ENCODE data around the gene TRIM62. TPM values are rescaled to one million over a fixed set of nuclear protein-coding genes. Genes with fewer than 3 reads are reported as not detected.
A peak's percentile ranks its signal among the peaks of the same experiment; 100 is the strongest.
"Not testable (repeated sequence)": the region's sequence is repeated elsewhere in the genome, so short reads cannot be mapped to it uniquely, and the experiment has no call there.

Gene TRIM62
- total RNA-seq, 2 experiments from 2014 or later = 2.4 to 8.4 TPM

GRCh38 chr1:33140153-33141149 lies 41.4 kb downstream of the TRIM62 start:
- POLR2A ChIA-PET = no interaction called here
- no peak for DNase-seq (ENCODE audit: low spot score)
- H3K9me2 ChIP-seq (ENCODE audit: insufficient read depth, low read length) = no peaks in the 10 kb centered on the region
- H3K27ac ChIP-seq (ENCODE audit: low read depth, low read length, poor library complexity, severe bottlenecking) = no peak overlapping the region
- no TSS peak for BruUV-seq (replicated peaks)
- no peaks in the 10 kb centered on the region for H3K36me3 ChIP-seq (ENCODE audit: insufficient read depth, low read length)
- TF ChIP-seq EZH2phosphoT487 (IDR thresholded peaks at IDR 0.05; ENCODE audit: borderline replicate concordance, low read depth, low read length) = no peak
- TF ChIP-seq, protein P1, sequence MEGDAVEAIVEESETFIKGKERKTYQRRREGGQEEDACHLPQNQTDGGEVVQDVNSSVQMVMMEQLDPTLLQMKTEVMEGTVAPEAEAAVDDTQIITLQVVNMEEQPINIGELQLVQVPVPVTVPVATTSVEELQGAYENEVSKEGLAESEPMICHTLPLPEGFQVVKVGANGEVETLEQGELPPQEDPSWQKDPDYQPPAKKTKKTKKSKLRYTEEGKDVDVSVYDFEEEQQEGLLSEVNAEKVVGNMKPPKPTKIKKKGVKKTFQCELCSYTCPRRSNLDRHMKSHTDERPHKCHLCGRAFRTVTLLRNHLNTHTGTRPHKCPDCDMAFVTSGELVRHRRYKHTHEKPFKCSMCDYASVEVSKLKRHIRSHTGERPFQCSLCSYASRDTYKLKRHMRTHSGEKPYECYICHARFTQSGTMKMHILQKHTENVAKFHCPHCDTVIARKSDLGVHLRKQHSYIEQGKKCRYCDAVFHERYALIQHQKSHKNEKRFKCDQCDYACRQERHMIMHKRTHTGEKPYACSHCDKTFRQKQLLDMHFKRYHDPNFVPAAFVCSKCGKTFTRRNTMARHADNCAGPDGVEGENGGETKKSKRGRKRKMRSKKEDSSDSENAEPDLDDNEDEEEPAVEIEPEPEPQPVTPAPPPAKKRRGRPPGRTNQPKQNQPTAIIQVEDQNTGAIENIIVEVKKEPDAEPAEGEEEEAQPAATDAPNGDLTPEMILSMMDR (conservative IDR thresholded peaks at IDR 0.05; ENCODE audit: low read length) = no peak
- H3K4me1 ChIP-seq (ENCODE audit: insufficient read depth, low read length, poor library complexity, severe bottlenecking) = no peaks in the 10 kb centered on the region
- intact Hi-C loops (cut with micrococcal nuclease; ENCODE audit: unreplicated experiment) = no loop called here
- H3K79me2 ChIP-seq (ENCODE audit: insufficient read depth, low read depth, low read length) = no peaks in the 10 kb centered on the region
- H4K20me1 ChIP-seq (ENCODE audit: insufficient read depth, low read length) = no peaks in the 10 kb centered on the region
- no peak overlapping the region for H2AFZ ChIP-seq (ENCODE audit: low read length)
- CTCF ChIA-PET (ENCODE audit: unreplicated experiment) = no interaction called here
- no peaks in the 10 kb centered on the region for H3K9me3 ChIP-seq (ENCODE audit: low read length)
- H3K4me2 ChIP-seq (ENCODE audit: low read length) = no peak overlapping the region
- H3K4me3 ChIP-seq (ENCODE audit: low read depth, low read length, poor library complexity, severe bottlenecking) = no peak overlapping the region

- Histone ChIP-seq H2AFZ (ENCODE audit: low read length) (no peak overlapping the region), H3K4me1 (ENCODE audit: insufficient read depth, low read length, poor library complexity, severe bottlenecking) (no peaks in the 10 kb centered on the region), H3K36me3 (ENCODE audit: insufficient read depth, low read length) (no peaks in the 10 kb centered on the region), H3K79me2 (ENCODE audit: insufficient read depth, low read depth, low read length) (no peaks in the 10 kb centered on the region), H3K9me2 (ENCODE audit: insufficient read depth, low read length) (no peaks in the 10 kb centered on the region), H3K4me2 (ENCODE audit: low read length) (no peak overlapping the region), H3K27ac (ENCODE audit: low read depth, low read length, poor library complexity, severe bottlenecking) (no peak overlapping the region), H4K20me1 (ENCODE audit: insufficient read depth, low read length) (no peaks in the 10 kb centered on the region), H3K4me3 (ENCODE audit: low read depth, low read length, poor library complexity, severe bottlenecking) (no peak overlapping the region), H3K9me3 (ENCODE audit: low read length) (no peaks in the 10 kb centered on the region)
- TF ChIP-seq, protein P1 (conservative IDR thresholded peaks at IDR 0.05; ENCODE audit: low read length) = peak; percentile 86
- no peak for TF ChIP-seq EZH2phosphoT487 (IDR thresholded peaks at IDR 0.05; ENCODE audit: borderline replicate concordance, low read depth, low read length)
- POLR2A ChIA-PET = interaction anchor here (1.2 kb wide), 1 partner anchor 11 kb away, joined by 3 read pairs; no protein-coding TSS in a partner anchor
- CTCF ChIA-PET (ENCODE audit: unreplicated experiment) = interaction anchor here (1.5 kb wide), 1 partner anchor 158 kb away, joined by 4 read pairs; no protein-coding TSS in a partner anchor
- no TSS peak for BruUV-seq (replicated peaks)
- intact Hi-C loops (cut with micrococcal nuclease; ENCODE audit: unreplicated experiment) = loop anchor here (1.0 kb wide), 2 partner anchors 161 to 230 kb away; no protein-coding TSS in a partner anchor
- DNase-seq (ENCODE audit: low spot score) = peak; percentile 65
These were observed 44.0 kb downstream of the TRIM62 start for GRCh38 chr1:33137800-33138199.

DNA sequence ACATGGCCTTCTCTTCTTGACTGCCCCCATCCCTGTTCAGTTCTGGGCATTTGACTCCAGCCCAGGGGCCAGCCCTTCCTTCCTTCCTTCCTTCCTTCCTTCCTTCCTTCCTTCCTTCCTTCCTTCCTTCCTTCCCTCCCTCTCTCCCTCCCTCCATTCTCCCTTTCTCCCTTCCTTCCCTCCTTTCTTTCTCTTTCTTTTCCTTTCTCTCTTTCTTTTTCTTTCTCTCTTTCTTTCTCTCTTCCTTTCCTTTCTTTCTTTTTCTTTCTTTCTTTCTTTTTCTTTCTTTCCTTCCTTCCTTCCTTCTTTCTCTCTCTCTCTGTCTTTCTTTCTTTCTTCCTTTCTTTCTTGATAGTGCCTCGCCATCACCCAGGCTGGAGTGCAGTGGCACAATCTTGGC lies 45.8 kb downstream of the TRIM62 start:
- H3K27ac ChIP-seq (ENCODE audit: low read depth, low read length, poor library complexity, severe bottlenecking); DNase-seq (ENCODE audit: low spot score); H3K79me2 ChIP-seq (ENCODE audit: insufficient read depth, low read depth, low read length); BruUV-seq (replicated peaks); H3K9me3 ChIP-seq (ENCODE audit: low read length); H2AFZ ChIP-seq (ENCODE audit: low read length); H3K36me3 ChIP-seq (ENCODE audit: insufficient read depth, low read length); H3K4me1 ChIP-seq (ENCODE audit: insufficient read depth, low read length, poor library complexity, severe bottlenecking); H3K9me2 ChIP-seq (ENCODE audit: insufficient read depth, low read length); POLR2A ChIA-PET; H3K4me3 ChIP-seq (ENCODE audit: low read depth, low read length, poor library complexity, severe bottlenecking); intact Hi-C loops (cut with micrococcal nuclease; ENCODE audit: unreplicated experiment); H4K20me1 ChIP-seq (ENCODE audit: insufficient read depth, low read length); H3K4me2 ChIP-seq (ENCODE audit: low read length): not testable (repeated sequence)
- CTCF ChIA-PET (ENCODE audit: unreplicated experiment) = interaction anchor here (1.2 kb wide), 1 partner anchor 9 kb away, joined by 3 read pairs; no protein-coding TSS in a partner anchor
